BLaER1 (cell line): Measurements from ENCODE around the gene SHFL.
A peak's percentile ranks its signal among the peaks of the same experiment; 100 is the strongest.

Source experiments
- H3K27ac ChIP-seq: shearing (Covaris generic); formaldehyde crosslinking; 2 replicates; pipeline ENCODE4 v1.8.1; 2022
- H3K27me3 ChIP-seq: shearing (Covaris generic); formaldehyde crosslinking; 2 replicates; pipeline ENCODE4 v1.8.1; 2022
- H3K36me3 ChIP-seq: shearing (Covaris generic); formaldehyde crosslinking; 2 replicates; pipeline ENCODE4 v1.8.1; 2022
- H3K4me1 ChIP-seq: shearing (Covaris generic); formaldehyde crosslinking; 2 replicates; pipeline ENCODE4 v1.8.1; 2022
- H3K4me2 ChIP-seq: shearing (Covaris generic); formaldehyde crosslinking; 2 replicates; pipeline ENCODE4 v1.8.1; 2022
- H3K4me3 ChIP-seq: shearing (Covaris generic); formaldehyde crosslinking; 2 replicates; pipeline ENCODE4 v1.8.1; 2022
- H3K9ac ChIP-seq: shearing (Covaris generic); formaldehyde crosslinking; 2 replicates; pipeline ENCODE4 v1.8.1; 2022
- H3K9me3 ChIP-seq: shearing (Covaris generic); formaldehyde crosslinking; 2 replicates; pipeline ENCODE4 v1.8.1; 2022
- H4K20me1 ChIP-seq: shearing (Covaris generic); formaldehyde crosslinking; 2 replicates; pipeline ENCODE4 v1.8.1; 2022
- Cebpa-rat ChIP-seq: shearing (Covaris generic); IDR thresholded peaks from 2 replicates; pipeline ENCODE4 v1.8.1; 2022

SHFL gene

GRCh38 chr19:10138879-10139795 lies 53.0 kb downstream of the SHFL start:
- no peaks in the 10 kb centered on the region for H3K27me3 ChIP-seq
- no peaks in the 10 kb centered on the region for H3K9me3 ChIP-seq
- H3K4me3 ChIP-seq = peak overlapping the region; percentile 44
- peak overlapping the region; percentile 86 for H3K27ac ChIP-seq
- no peak for TF ChIP-seq Cebpa-rat
- peak overlapping the region; percentile 70 for H3K9ac ChIP-seq
- no peaks in the 10 kb centered on the region for H4K20me1 ChIP-seq
- peak overlapping the region; percentile 78 for H3K4me2 ChIP-seq
- peaks cover 99% of the 10 kb centered on the region for H3K36me3 ChIP-seq
- peaks cover 96% of the 10 kb centered on the region for H3K4me1 ChIP-seq

GRCh38 chr19:10139952-10140351 lies 53.8 kb downstream of the SHFL start:
- no peak for TF ChIP-seq Cebpa-rat
- peaks cover 100% of the 10 kb centered on the region for H3K36me3 ChIP-seq
- peaks cover 88% of the 10 kb centered on the region for H3K4me1 ChIP-seq
- peak overlapping the region; percentile 44 for H3K4me3 ChIP-seq
- no peaks in the 10 kb centered on the region for H3K9me3 ChIP-seq
- no peaks in the 10 kb centered on the region for H3K27me3 ChIP-seq
- no peaks in the 10 kb centered on the region for H4K20me1 ChIP-seq
- peak overlapping the region; percentile 70 for H3K9ac ChIP-seq
- H3K27ac ChIP-seq = peak overlapping the region; percentile 86
- H3K4me2 ChIP-seq = peak overlapping the region; percentile 78

DNA sequence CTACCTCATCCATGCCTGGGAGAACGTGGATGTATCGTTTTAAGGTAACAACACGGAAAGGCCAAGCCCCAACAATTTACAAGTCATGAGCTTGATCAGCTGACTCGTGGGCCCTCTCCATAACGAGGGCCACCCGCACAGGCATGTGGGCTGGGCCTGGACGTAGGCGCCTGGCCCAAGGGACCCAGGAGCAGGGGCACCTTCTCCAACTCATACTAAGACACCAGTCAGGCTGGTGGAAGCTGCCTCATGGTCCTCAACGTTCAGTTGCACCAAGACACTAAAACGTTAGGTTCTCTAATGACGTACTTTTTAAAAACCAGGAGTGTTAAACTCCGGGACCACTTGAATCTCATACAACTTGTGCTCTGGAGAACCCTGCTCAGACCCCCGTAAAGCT lies 55.4 kb downstream of the SHFL start:
- Histone ChIP-seq H3K9ac (0 out of 2 replicates have a peak overlapping the region, but pooled peaks have one; percentile 30), H3K9me3 (no peaks in the 10 kb centered on the region), H3K4me2 (peak overlapping the region; percentile 78), H3K4me1 (peaks cover 73% of the 10 kb centered on the region), H4K20me1 (no peaks in the 10 kb centered on the region), H3K36me3 (peaks cover 100% of the 10 kb centered on the region), H3K27me3 (no peaks in the 10 kb centered on the region), H3K27ac (peak overlapping the region; percentile 86), H3K4me3 (no peak overlapping the region)
- no peak for TF ChIP-seq Cebpa-rat

DNA sequence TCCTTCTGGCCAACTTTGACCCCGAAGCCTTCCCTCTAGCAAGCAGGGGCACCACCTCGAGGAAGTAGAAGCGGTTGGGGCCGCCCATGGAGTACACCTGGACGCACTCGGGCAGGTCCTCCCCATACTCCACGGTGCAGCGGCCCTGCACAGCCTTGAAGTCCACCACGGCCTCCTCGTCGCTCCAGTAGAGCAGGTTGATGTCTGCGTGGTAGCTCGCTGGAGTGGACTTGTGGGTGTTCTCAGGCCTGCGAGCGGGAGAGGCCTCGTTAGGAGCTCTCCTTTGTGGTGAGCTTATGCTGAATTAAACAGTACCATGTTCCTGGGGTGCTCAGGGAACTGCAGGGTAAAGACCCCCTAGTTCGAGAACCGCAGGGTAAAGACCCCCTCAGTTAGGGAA lies 55.9 kb downstream of the SHFL start:
- H3K9me3 ChIP-seq = no peaks in the 10 kb centered on the region
- no peaks in the 10 kb centered on the region for H3K27me3 ChIP-seq
- no peaks in the 10 kb centered on the region for H4K20me1 ChIP-seq
- H3K9ac ChIP-seq = peak overlapping the region; percentile 24; the same call in 1 of the 2 replicates
- peaks cover 100% of the 10 kb centered on the region for H3K36me3 ChIP-seq
- H3K4me3 ChIP-seq = no peak overlapping the region
- H3K4me2 ChIP-seq = peak overlapping the region; percentile 22; the same call in 1 of the 2 replicates
- peaks cover 68% of the 10 kb centered on the region for H3K4me1 ChIP-seq
- no peak for TF ChIP-seq Cebpa-rat
- peak overlapping the region; percentile 41 for H3K27ac ChIP-seq
